Measurements from ENCODE around the gene OVCA2. TPM values are rescaled to one million over a fixed set of nuclear protein-coding genes. Genes with fewer than 3 reads are reported as not detected.
A peak's percentile ranks its signal among the peaks of the same experiment; 100 is the strongest.

OVCA2 gene
- total and polyA plus RNA-seq, 2 donors (not counting 3 experiments of a cell fraction or from before 2014, with no cell fraction given): 41.3 to 84.2 TPM

DNA sequence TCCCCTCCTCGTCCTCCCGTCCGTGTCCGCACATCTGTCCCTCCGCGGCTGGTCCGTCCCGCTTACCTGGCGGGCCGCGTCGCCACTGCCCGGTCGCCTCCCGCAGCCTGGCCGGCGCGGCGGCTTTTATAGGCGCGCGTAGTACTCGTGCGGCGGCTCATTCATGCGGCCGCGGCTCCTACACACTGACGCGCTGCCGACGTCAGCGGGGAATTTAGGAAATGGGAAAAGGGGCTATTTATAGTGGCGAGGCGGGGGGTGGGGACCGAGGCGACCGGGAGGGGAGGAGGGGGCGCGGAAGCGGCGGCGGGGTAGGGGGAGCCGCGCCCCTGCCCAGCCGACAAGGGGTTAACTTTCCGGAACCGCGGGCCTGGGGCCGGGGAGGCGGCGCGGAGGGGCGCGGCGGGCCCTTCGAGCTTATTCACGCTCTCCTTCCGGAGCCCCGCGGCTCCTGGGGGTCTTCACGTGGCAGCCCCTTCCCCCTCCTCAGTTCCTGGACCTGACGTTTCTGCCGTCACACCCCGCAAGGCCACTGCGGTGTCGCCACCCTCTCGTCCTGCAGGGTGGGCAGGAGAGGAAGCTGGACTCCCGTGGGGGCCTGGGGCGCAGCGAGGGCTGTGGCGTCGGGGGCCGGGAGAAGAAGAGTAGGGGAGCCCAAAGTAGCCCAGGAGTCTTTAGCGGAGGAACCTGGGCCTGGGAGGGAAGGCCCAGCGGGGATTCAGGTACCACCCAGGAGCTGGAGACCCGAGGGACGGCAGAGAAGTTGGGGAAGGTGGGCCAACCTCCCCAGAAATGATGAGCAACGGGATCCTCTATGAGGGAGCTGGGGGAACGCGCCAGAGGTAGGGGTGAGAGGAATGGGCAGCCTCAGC lies 9.5 kb downstream of the OVCA2 start:
- intact Hi-C loops (cut with micrococcal nuclease) (loop anchor here (5.0 kb wide), 2 partner anchors 286 to 366 kb away; partner anchors contain the start of genes SGSM2 and TSR1), dilution Hi-C loops (cut with MboI; ENCODE audit: extremely low pct_ligation_motif_present, low sequenced_read_pairs) (no loop called here)
- ChIA-PET POLR2A (no interaction called here), CTCF (interaction anchor here (0.9 to 2.7 kb wide), 5 partner anchors 42 to 302 kb away, joined by 3 to 27 read pairs (median 3); no protein-coding TSS in a partner anchor)
- no peak for FAIRE-seq
- Histone ChIP-seq H3K36me3 (ENCODE audit: control insufficient read depth in 2 of 2, extremely low read depth in 1 of 2, insufficient read depth in 2 of 2, low read length in 2 of 2) (no peaks in the 10 kb centered on the region), H3K27me3 (ENCODE audit: control insufficient read depth in 2 of 2, insufficient read depth in 2 of 2, low read length in 2 of 2) (peaks cover 2 to 11% of the 10 kb centered on the region in 2 experiments), H3K4me2 (ENCODE audit: insufficient read depth, low read length) (no peak overlapping the region), H4K20me1 (replicated peaks; ENCODE audit: control insufficient read depth, extremely low read depth, insufficient read depth, low read length) (no peaks in the 10 kb centered on the region), H3K9ac (replicated peaks; ENCODE audit: extremely low read depth, insufficient read depth, low read length) (no peak overlapping the region), H3K79me2 (ENCODE audit: control insufficient read depth, insufficient read depth, low read length) (peaks cover 5% of the 10 kb centered on the region), H3K9me3 (replicated peaks; ENCODE audit: control insufficient read depth, insufficient read depth, low read length) (no peaks in the 10 kb centered on the region), H3K27ac (ENCODE audit: insufficient read depth, low read depth, low read length) (no peak overlapping the region), H3K9me1 (replicated peaks; ENCODE audit: control insufficient read depth, extremely low read depth, insufficient read depth, low read length) (no peaks in the 10 kb centered on the region), H3K4me1 (ENCODE audit: control insufficient read depth, extremely low read depth, insufficient read depth, low read length) (peaks cover 25% of the 10 kb centered on the region), H2AFZ (ENCODE audit: low read depth, low read length) (no peak overlapping the region), H3K4me3 (replicated peaks in 1 of 3; ENCODE audit: insufficient read depth in 1 of 3, low read depth in 1 of 3, low read length in 3 of 3) (peak overlapping the region in 1 of 3 experiments; percentile 40)
- no peak for DNase-seq (ENCODE audit: low read depth, low spot score)
- TF ChIP-seq POLR2A (IDR thresholded peaks at IDR 0.05; ENCODE audit: low read depth, low read length) (no peak), EZH2 (IDR thresholded peaks at IDR 0.05; ENCODE audit: borderline replicate concordance, low read depth, low read length, severe bottlenecking) (peak; percentile 76)
- BruUV-seq (replicated peaks): no TSS peak

DNA sequence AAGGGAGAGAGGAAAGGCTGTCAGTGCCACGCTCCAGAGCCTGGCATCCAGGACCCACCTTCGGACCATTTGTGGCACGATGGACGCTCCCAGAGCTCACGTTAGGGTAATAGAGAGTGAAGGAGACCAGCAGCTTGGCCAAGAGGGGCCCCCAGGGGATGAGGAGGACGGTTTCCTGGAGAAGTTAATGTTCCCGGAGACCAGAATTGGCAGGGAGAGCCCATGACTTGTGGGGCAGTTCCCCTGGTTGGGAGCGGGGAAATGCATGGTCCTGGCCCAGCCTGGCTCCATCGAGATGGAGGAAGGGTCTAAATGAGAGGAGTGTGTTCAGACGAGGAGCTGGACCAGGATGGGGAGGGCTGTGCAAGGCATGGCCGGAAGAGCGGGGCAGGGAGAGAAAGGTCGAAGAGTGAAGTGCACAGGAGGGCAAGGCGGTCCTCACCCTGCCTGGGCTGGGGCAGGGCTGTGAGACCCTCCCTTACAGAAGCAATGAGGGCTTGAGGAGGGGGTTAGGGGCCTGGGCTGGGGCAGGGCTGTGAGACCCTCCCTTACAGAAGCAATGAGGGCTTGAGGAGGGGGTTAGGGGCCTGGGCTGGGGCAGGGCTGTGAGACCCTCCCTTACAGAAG lies 10.2 kb downstream of the OVCA2 start:
- Histone ChIP-seq H3K4me1 (ENCODE audit: control insufficient read depth, extremely low read depth, insufficient read depth, low read length) (peaks cover 25% of the 10 kb centered on the region), H3K4me2 (ENCODE audit: insufficient read depth, low read length) (no peak overlapping the region), H3K9me1 (replicated peaks; ENCODE audit: control insufficient read depth, extremely low read depth, insufficient read depth, low read length) (no peaks in the 10 kb centered on the region), H3K79me2 (ENCODE audit: control insufficient read depth, insufficient read depth, low read length) (peaks cover 11% of the 10 kb centered on the region), H3K36me3 (ENCODE audit: control insufficient read depth in 2 of 2, extremely low read depth in 1 of 2, insufficient read depth in 2 of 2, low read length in 2 of 2) (no peaks in the 10 kb centered on the region), H4K20me1 (replicated peaks; ENCODE audit: control insufficient read depth, extremely low read depth, insufficient read depth, low read length) (no peaks in the 10 kb centered on the region), H3K9me3 (replicated peaks; ENCODE audit: control insufficient read depth, insufficient read depth, low read length) (no peaks in the 10 kb centered on the region), H3K9ac (replicated peaks; ENCODE audit: extremely low read depth, insufficient read depth, low read length) (no peak overlapping the region), H3K27me3 (ENCODE audit: control insufficient read depth in 2 of 2, insufficient read depth in 2 of 2, low read length in 2 of 2) (peaks cover 2 to 11% of the 10 kb centered on the region in 2 experiments), H2AFZ (ENCODE audit: low read depth, low read length) (no peak overlapping the region), H3K4me3 (replicated peaks in 1 of 3; ENCODE audit: insufficient read depth in 1 of 3, low read depth in 1 of 3, low read length in 3 of 3) (no peak overlapping the region), H3K27ac (ENCODE audit: insufficient read depth, low read depth, low read length) (no peak overlapping the region)
- POLR2A ChIA-PET: no interaction called here
- dilution Hi-C loops (cut with MboI; ENCODE audit: extremely low pct_ligation_motif_present, low sequenced_read_pairs): no loop called here
- FAIRE-seq (no peak), DNase-seq (ENCODE audit: low read depth, low spot score) (no peak)
- TF ChIP-seq POLR2AphosphoS5 (IDR thresholded peaks at IDR 0.05; ENCODE audit: insufficient read depth, low read depth, low read length) (no peak), GATA2 (IDR thresholded peaks at IDR 0.05; ENCODE audit: insufficient read depth, insufficient read length, low read depth, low read length) (no peak), FOS (IDR thresholded peaks at IDR 0.05; ENCODE audit: borderline replicate concordance, insufficient read depth, low read length) (no peak), EZH2 (IDR thresholded peaks at IDR 0.05; ENCODE audit: borderline replicate concordance, low read depth, low read length, severe bottlenecking) (no peak), JUN (IDR thresholded peaks at IDR 0.05; ENCODE audit: borderline replicate concordance, insufficient read depth, insufficient read length, low read depth) (no peak)
- TF ChIP-seq, protein P1, sequence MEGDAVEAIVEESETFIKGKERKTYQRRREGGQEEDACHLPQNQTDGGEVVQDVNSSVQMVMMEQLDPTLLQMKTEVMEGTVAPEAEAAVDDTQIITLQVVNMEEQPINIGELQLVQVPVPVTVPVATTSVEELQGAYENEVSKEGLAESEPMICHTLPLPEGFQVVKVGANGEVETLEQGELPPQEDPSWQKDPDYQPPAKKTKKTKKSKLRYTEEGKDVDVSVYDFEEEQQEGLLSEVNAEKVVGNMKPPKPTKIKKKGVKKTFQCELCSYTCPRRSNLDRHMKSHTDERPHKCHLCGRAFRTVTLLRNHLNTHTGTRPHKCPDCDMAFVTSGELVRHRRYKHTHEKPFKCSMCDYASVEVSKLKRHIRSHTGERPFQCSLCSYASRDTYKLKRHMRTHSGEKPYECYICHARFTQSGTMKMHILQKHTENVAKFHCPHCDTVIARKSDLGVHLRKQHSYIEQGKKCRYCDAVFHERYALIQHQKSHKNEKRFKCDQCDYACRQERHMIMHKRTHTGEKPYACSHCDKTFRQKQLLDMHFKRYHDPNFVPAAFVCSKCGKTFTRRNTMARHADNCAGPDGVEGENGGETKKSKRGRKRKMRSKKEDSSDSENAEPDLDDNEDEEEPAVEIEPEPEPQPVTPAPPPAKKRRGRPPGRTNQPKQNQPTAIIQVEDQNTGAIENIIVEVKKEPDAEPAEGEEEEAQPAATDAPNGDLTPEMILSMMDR (IDR thresholded peaks at IDR 0.05; ENCODE audit: extremely low read depth in 1 of 2, insufficient read depth in 1 of 2, low read depth in 1 of 2, low read length in 2 of 2): no peak
- TF ChIP-seq, protein P2, sequence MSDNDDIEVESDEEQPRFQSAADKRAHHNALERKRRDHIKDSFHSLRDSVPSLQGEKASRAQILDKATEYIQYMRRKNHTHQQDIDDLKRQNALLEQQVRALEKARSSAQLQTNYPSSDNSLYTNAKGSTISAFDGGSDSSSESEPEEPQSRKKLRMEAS (IDR thresholded peaks at IDR 0.05; ENCODE audit: insufficient read depth, insufficient read length): no peak
- no TSS peak for BruUV-seq (replicated peaks)
- intact Hi-C loops (cut with micrococcal nuclease): loop anchor here (5.0 kb wide), 2 partner anchors 285 to 365 kb away; partner anchors contain the start of genes SGSM2 and TSR1
- CTCF ChIA-PET: interaction anchor here (0.9 to 2.7 kb wide), 5 partner anchors 41 to 301 kb away, joined by 3 to 27 read pairs (median 3); no protein-coding TSS in a partner anchor

All from endothelial cell of umbilical vein (primary cell).